ENCODE measurements around the gene TIGD2. TPM values are rescaled to one million over a fixed set of nuclear protein-coding genes. Genes with fewer than 3 reads are reported as not detected.

TIGD2 gene
- total and polyA plus RNA-seq, 9 of the 15 experiments (the other 6 are each of a cell fraction or from before 2014, with no cell fraction given) = 3.6 to 15.0 (median 9.8) TPM

GRCh38 chr4:89101256-89102161, 9.8 kb upstream of the TIGD2 start:
- in situ Hi-C loops (cut with MboI) = no loop called here
- Histone ChIP-seq H3K9ac (ENCODE audit: insufficient read depth in 1 of 2, low read depth in 2 of 2, low read length in 2 of 2) (no peak overlapping the region), H3K9me3 (replicated peaks; ENCODE audit: control insufficient read depth, insufficient read depth, low read depth, low read length) (no peaks in the 10 kb centered on the region), H3K27me3 (ENCODE audit: control insufficient read depth in 2 of 2, insufficient read depth in 2 of 2, low read length in 2 of 2) (peaks cover 5 to 23% of the 10 kb centered on the region in 2 experiments; a peak in 4 of 5 replicates), H2AFZ (ENCODE audit: low read depth, low read length) (no peak overlapping the region), H3K4me3 (no peak overlapping the region), H3K9me1 (ENCODE audit: control insufficient read depth, insufficient read depth, low read length) (no peaks in the 10 kb centered on the region), H4K20me1 (replicated peaks; ENCODE audit: control insufficient read depth, insufficient read depth, low read length) (no peaks in the 10 kb centered on the region), H3K36me3 (ENCODE audit: control insufficient read depth, insufficient read depth, low read length) (no peaks in the 10 kb centered on the region), H3K27ac (ENCODE audit: extremely low read depth, low read depth, low read length) (no peak overlapping the region), H3K4me1 (replicated peaks in 1 of 2; ENCODE audit: control insufficient read depth in 2 of 2, insufficient read depth in 2 of 2, low read length in 2 of 2) (no peaks in the 10 kb centered on the region), H3K79me2 (ENCODE audit: control insufficient read depth, insufficient read depth, low read length) (no peaks in the 10 kb centered on the region), H3K4me2 (ENCODE audit: insufficient read depth, low read length) (no peak overlapping the region)
- no peak for ATAC-seq
- BruUV-seq (replicated peaks) = no TSS peak
- ChIA-PET CTCF (ENCODE audit: low intra/inter-chr PET ratio) (no interaction called here), POLR2A (interaction anchor here (0.5 kb wide), 1 partner anchor 175 kb away, joined by 4 read pairs; no protein-coding TSS in a partner anchor)
- FAIRE-seq = no peak
- no peak for DNase-seq (ENCODE audit: extremely low read depth in 1 of 4, low spot score in 3 of 4)
- TF ChIP-seq NRF1 (conservative IDR thresholded peaks at IDR 0.05 in 1 of 2, IDR thresholded peaks at IDR 0.05 in 1 of 2) = peak; percentile 61 to 68
- TF ChIP-seq ZFX (CRISPR knock-in tag; IDR thresholded peaks at IDR 0.05) = no peak
- no peak for TF ChIP-seq MTF1 (CRISPR knock-in tag; IDR thresholded peaks at IDR 0.05; ENCODE audit: borderline replicate concordance)
- TF ChIP-seq REST (IDR thresholded peaks at IDR 0.05; ENCODE audit: borderline replicate concordance) = 0 out of 2 replicates have a peak, but pooled peaks have one; percentile 4
- TF ChIP-seq REST (CRISPR knock-in tag; IDR thresholded peaks at IDR 0.05; ENCODE audit: low read depth) = no peak
- no peak for TF ChIP-seq MAFK (IDR thresholded peaks at IDR 0.05; ENCODE audit: low read length)
- TF ChIP-seq ATF1 (CRISPR knock-in tag; IDR thresholded peaks at IDR 0.05) = no peak
- no peak for TF ChIP-seq ATF1 (tag; IDR thresholded peaks at IDR 0.05)
- TF ChIP-seq ZNF3 (CRISPR knock-in tag; IDR thresholded peaks at IDR 0.05) = no peak
- TF ChIP-seq EGR1 (conservative IDR thresholded peaks at IDR 0.05) = no peak
- no peak for TF ChIP-seq FOXP4 (CRISPR knock-in tag; IDR thresholded peaks at IDR 0.05; ENCODE audit: borderline replicate concordance)
- 8% methylated on average over 11 of the region's 11 CpGs for WGBS (ENCODE audit: insufficient coverage, low coverage, missing lambda C conversion rate)
- intact Hi-C loops (cut with micrococcal nuclease) = no loop called here
